Type B pancreatic cell (in vitro differentiated cells): ENCODE measurements around the gene GRIK2. TPM values are rescaled to one million over a fixed set of nuclear protein-coding genes. Genes with fewer than 3 reads are reported as not detected.

Experiments
- DNase-seq: peaks from one replicate; pipeline ENCODE4 v3.0.0; 2021; ENCODE audit warnings: mixed read lengths; ENCODE audit not compliant: unreplicated experiment; ENCODE audit errors: extremely low spot score
- H3K27ac Mint-ChIP-seq: 2 replicates; pipeline ENCODE4 v1.8.0; 2021; ENCODE audit warnings: mild to moderate bottlenecking, mixed read lengths
- H3K27me3 Mint-ChIP-seq: 2 replicates; pipeline ENCODE4 v1.8.0; 2021; ENCODE audit warnings: mixed read lengths
- H3K36me3 Mint-ChIP-seq: 2 replicates; pipeline ENCODE4 v1.8.0; 2021; ENCODE audit warnings: mixed read lengths
- H3K4me1 Mint-ChIP-seq: one replicate; pipeline ENCODE4 v1.8.0; 2021; ENCODE audit warnings: mixed read lengths; ENCODE audit not compliant: unreplicated experiment
- H3K4me3 Mint-ChIP-seq: 2 replicates; pipeline ENCODE4 v1.8.0; 2021; ENCODE audit warnings: mild to moderate bottlenecking, mixed read lengths
- H3K9me3 Mint-ChIP-seq: 2 replicates; pipeline ENCODE4 v1.8.0; 2021; ENCODE audit warnings: mixed read lengths
- CTCF ChIP-seq: fragments of 200-600 bp; sonication (generic); conservative IDR thresholded peaks from 2 replicates; pipeline ENCODE4 v1.5.0; 2021; ENCODE audit warnings: antibody characterized with exemption, mild to moderate bottlenecking
- total RNA-seq: library from RNA; stranded (reverse); gene quantifications from 2 replicates; pipeline ENCODE4 v1.2.1, GENCODE V29; 2021; ENCODE audit warnings: low replicate concordance

GRIK2 gene
- total RNA-seq, 1 donor from 2014 or later: 4.8 TPM

GRCh38 chr6:101936516-101936915 is 543.0 kb downstream of the GRIK2 start:
- H3K4me1 Mint-ChIP-seq: no peaks in the 10 kb centered on the region
- TF ChIP-seq CTCF: no peak
- no peak overlapping the region for H3K27ac Mint-ChIP-seq

GRCh38 chr6:101937108-101937507 is 543.6 kb downstream of the GRIK2 start:
- no peak overlapping the region for H3K27ac Mint-ChIP-seq
- no peak for DNase-seq
- H3K27me3 Mint-ChIP-seq: no peaks in the 10 kb centered on the region
- no peaks in the 10 kb centered on the region for H3K4me1 Mint-ChIP-seq
- TF ChIP-seq CTCF: no peak
- H3K4me3 Mint-ChIP-seq: no peak overlapping the region
- H3K9me3 Mint-ChIP-seq: no peaks in the 10 kb centered on the region
- H3K36me3 Mint-ChIP-seq: no peaks in the 10 kb centered on the region

More at GRCh38 chr6:101936516-101936915, 543.0 kb downstream of the GRIK2 start:
- Mint-ChIP-seq H3K27me3 (no peaks in the 10 kb centered on the region), H3K36me3 (no peaks in the 10 kb centered on the region), H3K4me3 (no peak overlapping the region), H3K9me3 (no peaks in the 10 kb centered on the region)
- no peak for DNase-seq

GRCh38 chr6:101940391-101940790 is 546.9 kb downstream of the GRIK2 start:
- Mint-ChIP-seq H3K4me3 (no peak overlapping the region), H3K27ac (no peak overlapping the region), H3K27me3 (no peaks in the 10 kb centered on the region), H3K4me1 (no peaks in the 10 kb centered on the region), H3K36me3 (no peaks in the 10 kb centered on the region), H3K9me3 (peaks cover 9% of the 10 kb centered on the region)
- TF ChIP-seq CTCF: no peak
- no peak for DNase-seq

- TF ChIP-seq CTCF: no peak
- Mint-ChIP-seq H3K9me3 (no peaks in the 10 kb centered on the region), H3K27me3 (no peaks in the 10 kb centered on the region), H3K4me3 (no peak overlapping the region), H3K36me3 (no peaks in the 10 kb centered on the region), H3K4me1 (no peaks in the 10 kb centered on the region), H3K27ac (no peak overlapping the region)
- no peak for DNase-seq
Observed at GRCh38 chr6:101956961-101957360, 563.5 kb downstream of the GRIK2 start.

- no peak overlapping the region for H3K27ac Mint-ChIP-seq
- no peaks in the 10 kb centered on the region for H3K27me3 Mint-ChIP-seq
- H3K36me3 Mint-ChIP-seq: no peaks in the 10 kb centered on the region
- TF ChIP-seq CTCF: no peak
- no peak overlapping the region for H3K4me3 Mint-ChIP-seq
- H3K4me1 Mint-ChIP-seq: no peaks in the 10 kb centered on the region
- H3K9me3 Mint-ChIP-seq: no peaks in the 10 kb centered on the region
- no peak for DNase-seq
Observed at GRCh38 chr6:101961357-101961756, 567.8 kb downstream of the GRIK2 start.

- Mint-ChIP-seq H3K27ac (no peak overlapping the region), H3K27me3 (no peaks in the 10 kb centered on the region), H3K4me1 (no peaks in the 10 kb centered on the region), H3K36me3 (no peaks in the 10 kb centered on the region), H3K9me3 (no peaks in the 10 kb centered on the region), H3K4me3 (no peak overlapping the region)
- no peak for DNase-seq
- no peak for TF ChIP-seq CTCF
Observed at GRCh38 chr6:101980924-101981323, 587.4 kb downstream of the GRIK2 start.
